ENCODE measurements around the gene NCKIPSD.

DNA sequence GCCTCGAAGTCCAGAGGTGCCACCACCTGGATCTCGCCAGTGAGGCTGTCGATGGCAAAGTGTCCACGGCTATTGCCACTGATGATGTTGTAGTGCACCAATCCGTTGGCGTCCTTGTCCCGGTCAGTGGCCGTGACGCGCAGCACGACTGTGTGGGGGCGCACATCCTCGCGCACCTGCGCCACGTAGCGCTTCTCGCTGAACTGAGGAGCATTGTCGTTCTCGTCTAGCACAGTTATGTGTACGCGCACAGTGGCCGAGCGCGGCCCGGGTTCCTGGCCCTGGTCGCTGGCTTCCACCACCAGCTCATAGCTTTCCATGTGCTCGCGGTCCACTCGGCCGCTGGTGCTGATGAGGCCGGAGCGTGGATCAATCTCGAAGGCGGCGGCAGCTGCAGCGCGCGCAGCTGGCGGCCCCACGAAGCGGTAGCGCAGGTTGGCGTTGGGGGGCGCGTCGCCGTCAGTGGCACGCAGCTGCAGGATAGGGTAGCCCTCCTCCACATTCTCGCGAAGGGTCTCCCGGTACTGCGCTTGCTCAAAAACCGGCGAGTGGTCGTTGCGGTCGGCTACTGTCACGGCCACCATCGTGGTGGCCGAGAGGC is 24.8 kb downstream of the NCKIPSD start:
- TF ChIP-seq POLR2A (IDR thresholded peaks at IDR 0.05; ENCODE audit: low read length): no peak
- TF ChIP-seq GATA1 (IDR thresholded peaks at IDR 0.05; ENCODE audit: low read depth, low read length): no peak

All from erythroblast (primary cell).